Activated naive CD4-positive, alpha-beta T cell treated with Interleukin-2 at 50 U/mL for 16 hours (primary cell): ENCODE data around the gene PGLYRP1.

Experiments
- DNase-seq: peaks from one replicate; pipeline ENCODE4 v3.0.0-alpha.2; 2020

Gene PGLYRP1

GRCh38 chr19:46031781-46032596 is 9.1 kb upstream of the PGLYRP1 start:
- no peak for DNase-seq

GRCh38 chr19:46030812-46031550 is 8.1 kb upstream of the PGLYRP1 start:
- no peak for DNase-seq

- no peak for DNase-seq
These were observed 3.0 kb upstream of the PGLYRP1 start for GRCh38 chr19:46025835-46026234.

- no peak for DNase-seq
These were observed 492 bp upstream of the PGLYRP1 start for GRCh38 chr19:46023311-46023779.

GRCh38 chr19:46022061-46022430 is 807 bp downstream of the PGLYRP1 start:
- no peak for DNase-seq

GRCh38 chr19:46021531-46022041 is 1.3 kb downstream of the PGLYRP1 start:
- no peak for DNase-seq

- DNase-seq: no peak
These were observed 2.1 kb downstream of the PGLYRP1 start for GRCh38 chr19:46020819-46021125.

GRCh38 chr19:46019270-46019669 is 3.6 kb downstream of the PGLYRP1 start:
- DNase-seq: no peak

GRCh38 chr19:46018729-46019251 is 4.1 kb downstream of the PGLYRP1 start:
- no peak for DNase-seq

- DNase-seq: no peak
These were observed 4.8 kb downstream of the PGLYRP1 start for GRCh38 chr19:46017874-46018675.

GRCh38 chr19:46017095-46017429 is 5.8 kb downstream of the PGLYRP1 start:
- no peak for DNase-seq

- DNase-seq: peak; percentile 85
These were observed 6.3 kb downstream of the PGLYRP1 start for GRCh38 chr19:46016426-46017094.

GRCh38 chr19:46015687-46016425 is 7.0 kb downstream of the PGLYRP1 start:
- peak; percentile 50 for DNase-seq

- peak; percentile 69 for DNase-seq
These were observed 7.7 kb downstream of the PGLYRP1 start for GRCh38 chr19:46014941-46015686.

- DNase-seq: no peak
These were observed 8.3 kb downstream of the PGLYRP1 start for GRCh38 chr19:46014534-46014933.

- DNase-seq: peak; percentile 66
These were observed 13.0 kb downstream of the PGLYRP1 start for GRCh38 chr19:46009530-46010510.

- DNase-seq: no peak
These were observed 16.4 kb downstream of the PGLYRP1 start for GRCh38 chr19:46006411-46006810.

- DNase-seq: no peak
These were observed 20.1 kb downstream of the PGLYRP1 start for GRCh38 chr19:46002678-46003275.
